Measurements from ENCODE around the gene NELL1.
"Not testable (repeated sequence)": the region's sequence is repeated elsewhere in the genome, so short reads cannot be mapped to it uniquely, and the experiment has no call there.

The NELL1 gene

DNA sequence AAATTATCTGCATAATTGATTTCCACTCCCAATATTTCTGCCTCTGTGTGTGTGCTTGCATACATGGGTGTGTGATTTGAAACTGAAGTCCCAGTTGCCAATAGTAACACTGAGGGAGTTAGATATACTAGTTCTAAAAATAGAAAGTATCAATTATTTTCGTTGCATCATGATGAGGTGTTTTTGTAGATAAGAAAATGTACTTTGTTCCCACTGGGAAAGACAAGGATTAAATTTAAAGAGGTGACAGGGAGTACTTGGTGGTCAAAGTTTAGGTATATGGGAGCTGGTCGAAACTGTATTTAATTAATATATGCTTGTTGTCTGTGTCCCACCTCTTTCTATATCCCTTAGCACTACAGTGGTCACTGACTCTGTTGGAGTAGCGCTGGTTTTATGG is 444.5 kb downstream of the NELL1 start:
- no peak overlapping the region for H3K27ac Mint-ChIP-seq
- H3K27me3 Mint-ChIP-seq, result no peaks in the 10 kb centered on the region
- no peak for DNase-seq (ENCODE audit: low spot score in 2 of 2)
- ATAC-seq (ENCODE audit: low read depth), result no peak
- H3K9me3 Mint-ChIP-seq, result peaks cover 3% of the 10 kb centered on the region
- no peaks in the 10 kb centered on the region for H3K4me1 Mint-ChIP-seq
- no peaks in the 10 kb centered on the region for H3K36me3 Mint-ChIP-seq
- H3K4me3 Mint-ChIP-seq, result no peak overlapping the region

DNA sequence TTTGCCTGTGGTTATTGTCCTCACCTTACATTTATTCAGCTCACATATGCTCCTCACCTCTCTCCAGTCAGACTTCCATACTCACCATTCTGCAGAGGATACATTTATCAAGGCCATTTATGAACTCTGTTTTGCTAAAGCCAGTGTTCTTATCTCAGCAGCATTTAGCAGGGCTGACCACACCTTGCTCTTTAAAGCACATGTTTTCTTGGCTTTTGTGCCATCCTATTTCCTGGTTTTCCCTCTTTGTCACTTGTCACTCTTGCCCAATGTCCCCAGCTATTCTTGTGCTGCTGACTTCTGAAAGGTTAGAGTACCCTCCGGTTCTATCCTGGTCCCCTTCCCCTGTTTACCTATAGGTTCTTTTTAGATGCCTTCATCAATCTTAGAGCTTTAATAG is 446.6 kb downstream of the NELL1 start:
- no peak overlapping the region for H3K4me3 Mint-ChIP-seq
- ATAC-seq (ENCODE audit: low read depth), result no peak

DNA sequence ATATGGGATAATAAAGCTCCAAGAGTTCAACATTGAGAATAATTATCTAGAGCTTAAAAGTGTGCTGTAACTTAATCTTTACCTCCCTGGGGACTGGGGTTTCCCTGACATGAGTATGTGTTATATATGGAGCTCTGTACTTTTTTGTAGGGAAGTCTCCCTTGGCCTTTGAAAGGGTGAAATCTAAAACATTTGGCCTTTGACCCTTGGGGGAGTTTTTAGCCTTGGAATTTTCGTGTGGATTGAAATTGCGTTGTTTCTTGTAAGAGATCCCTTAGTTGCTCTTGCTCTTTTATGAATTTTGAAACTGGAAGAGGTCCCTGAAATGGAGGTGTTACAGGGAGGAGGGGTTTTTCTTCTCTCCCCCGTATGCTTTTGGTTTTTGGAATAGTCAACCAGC is 450.0 kb downstream of the NELL1 start:
- no peak overlapping the region for H3K4me3 Mint-ChIP-seq
- no peaks in the 10 kb centered on the region for H3K4me1 Mint-ChIP-seq
- peaks cover 5% of the 10 kb centered on the region for H3K9me3 Mint-ChIP-seq
- no peak for DNase-seq (ENCODE audit: low spot score in 2 of 2)
- H3K27ac Mint-ChIP-seq, result no peak overlapping the region
- no peaks in the 10 kb centered on the region for H3K36me3 Mint-ChIP-seq
- H3K27me3 Mint-ChIP-seq, result no peaks in the 10 kb centered on the region
- no peak for ATAC-seq (ENCODE audit: low read depth)

More for the DNA sequence above, 446.6 kb downstream of the NELL1 start:
- H3K36me3 Mint-ChIP-seq, result no peaks in the 10 kb centered on the region
- H3K4me1 Mint-ChIP-seq, result no peaks in the 10 kb centered on the region
- no peak overlapping the region for H3K27ac Mint-ChIP-seq
- no peak for DNase-seq (ENCODE audit: low spot score in 2 of 2)
- no peaks in the 10 kb centered on the region for H3K27me3 Mint-ChIP-seq
- H3K9me3 Mint-ChIP-seq, result peaks cover 5% of the 10 kb centered on the region

DNA sequence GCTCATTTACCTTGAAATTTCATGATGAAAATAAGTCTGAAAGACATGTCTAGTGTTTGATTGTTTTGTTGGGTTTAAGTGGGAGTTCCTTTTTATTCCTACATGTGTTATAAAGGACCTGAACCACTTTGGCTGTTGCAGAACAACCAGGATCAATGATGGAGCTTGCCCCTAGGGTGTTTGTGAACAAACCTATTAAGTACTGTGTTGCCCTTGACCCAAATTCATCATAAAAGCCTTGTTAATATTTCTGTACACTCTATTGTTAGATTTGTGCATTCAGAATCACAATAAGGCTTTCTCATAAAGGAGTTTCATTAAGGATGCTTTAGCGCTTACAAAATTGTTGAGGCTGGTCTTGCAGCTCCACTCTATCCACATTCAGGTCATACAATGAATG is 452.6 kb downstream of the NELL1 start:
- Mint-ChIP-seq H3K9me3 (peaks cover 4% of the 10 kb centered on the region), H3K27ac (no peak overlapping the region), H3K36me3 (no peaks in the 10 kb centered on the region), H3K4me1 (no peaks in the 10 kb centered on the region), H3K27me3 (no peaks in the 10 kb centered on the region), H3K4me3 (no peak overlapping the region)
- ATAC-seq (ENCODE audit: low read depth), result no peak
- no peak for DNase-seq (ENCODE audit: low spot score in 2 of 2)

DNA sequence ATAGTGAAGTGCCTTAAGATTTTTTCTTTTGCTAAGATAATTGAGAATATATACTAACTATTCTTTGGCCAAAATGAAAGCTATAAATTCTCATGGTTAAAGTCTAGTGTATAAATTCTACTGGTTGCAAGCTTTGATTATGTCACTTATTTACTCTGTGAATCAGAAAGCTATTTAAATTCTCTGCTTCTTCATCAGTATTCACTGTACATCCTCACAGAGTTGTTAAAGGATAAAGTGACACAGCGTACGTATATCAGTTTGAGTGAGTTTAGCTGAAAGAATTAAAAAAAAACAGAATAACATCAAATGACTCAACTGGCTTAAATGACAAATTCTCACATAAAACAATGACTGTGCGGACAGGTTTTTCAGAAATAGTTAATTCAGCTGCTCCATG is 453.1 kb downstream of the NELL1 start:
- Mint-ChIP-seq H3K4me1 (no peaks in the 10 kb centered on the region), H3K36me3 (no peaks in the 10 kb centered on the region), H3K27ac (no peak overlapping the region), H3K9me3 (peaks cover 5% of the 10 kb centered on the region), H3K27me3 (no peaks in the 10 kb centered on the region), H3K4me3 (no peak overlapping the region)
- no peak for DNase-seq (ENCODE audit: low spot score in 2 of 2)
- no peak for ATAC-seq (ENCODE audit: low read depth)

DNA sequence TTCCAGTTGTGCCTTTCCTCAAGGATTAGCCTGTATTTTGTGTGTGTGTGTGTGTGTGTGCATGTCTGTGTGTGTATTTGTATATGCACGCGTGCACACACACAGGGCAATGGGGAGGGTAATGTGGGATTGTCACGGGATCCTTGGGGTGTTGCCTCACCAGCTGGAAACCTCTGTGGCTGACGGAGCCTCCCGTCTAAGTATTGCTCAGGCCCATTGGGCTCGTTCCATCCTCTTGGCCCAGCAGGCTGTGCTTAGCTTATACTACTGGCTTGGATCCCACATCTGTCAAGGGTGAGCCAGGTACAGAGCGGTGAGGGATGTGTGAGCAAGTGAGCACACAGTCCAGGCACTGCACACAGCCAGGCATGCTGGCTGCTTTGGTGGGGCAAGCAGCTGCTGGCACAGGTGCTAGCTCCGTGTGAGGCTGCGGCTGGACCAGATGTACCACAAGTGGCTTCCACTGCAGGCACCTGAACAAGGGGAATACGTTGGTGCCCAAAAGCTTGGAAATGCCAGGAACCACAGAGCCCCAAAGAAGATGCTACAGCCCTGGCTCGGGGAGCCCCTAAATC is 462.8 kb downstream of the NELL1 start:
- peaks cover 7% of the 10 kb centered on the region for H3K9me3 Mint-ChIP-seq
- no peak overlapping the region for H3K27ac Mint-ChIP-seq
- H3K27me3 Mint-ChIP-seq, result no peaks in the 10 kb centered on the region
- no peaks in the 10 kb centered on the region for H3K4me1 Mint-ChIP-seq
- no peak for DNase-seq (ENCODE audit: low spot score in 2 of 2)
- H3K36me3 Mint-ChIP-seq, result no peaks in the 10 kb centered on the region
- H3K4me3 Mint-ChIP-seq, result no peak overlapping the region
- ATAC-seq (ENCODE audit: low read depth), result no peak

DNA sequence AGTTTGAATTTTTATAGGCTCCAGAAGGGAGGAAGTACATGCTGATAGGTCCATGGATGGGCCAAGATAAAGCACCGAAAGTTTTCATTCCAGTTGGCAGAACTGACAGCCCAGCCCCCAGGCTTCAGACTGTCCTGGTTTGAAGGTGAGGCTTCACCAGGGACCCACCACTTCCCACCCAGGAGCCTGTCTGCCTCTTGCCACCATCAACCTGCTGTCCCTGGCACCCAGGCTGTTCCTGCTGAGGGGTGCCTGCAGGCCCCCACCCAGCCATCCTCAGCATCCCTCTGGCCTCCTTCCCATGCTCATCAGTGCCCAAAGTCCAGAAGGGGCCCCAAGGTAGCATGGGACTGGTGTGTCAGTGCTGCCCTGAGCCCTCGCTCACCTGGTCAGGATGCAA is 463.9 kb downstream of the NELL1 start:
- Mint-ChIP-seq H3K4me1 (no peaks in the 10 kb centered on the region), H3K4me3 (no peak overlapping the region), H3K36me3 (no peaks in the 10 kb centered on the region), H3K9me3 (peaks cover 4% of the 10 kb centered on the region), H3K27ac (no peak overlapping the region), H3K27me3 (no peaks in the 10 kb centered on the region)
- no peak for DNase-seq (ENCODE audit: low spot score in 2 of 2)
- no peak for ATAC-seq (ENCODE audit: low read depth)

DNA sequence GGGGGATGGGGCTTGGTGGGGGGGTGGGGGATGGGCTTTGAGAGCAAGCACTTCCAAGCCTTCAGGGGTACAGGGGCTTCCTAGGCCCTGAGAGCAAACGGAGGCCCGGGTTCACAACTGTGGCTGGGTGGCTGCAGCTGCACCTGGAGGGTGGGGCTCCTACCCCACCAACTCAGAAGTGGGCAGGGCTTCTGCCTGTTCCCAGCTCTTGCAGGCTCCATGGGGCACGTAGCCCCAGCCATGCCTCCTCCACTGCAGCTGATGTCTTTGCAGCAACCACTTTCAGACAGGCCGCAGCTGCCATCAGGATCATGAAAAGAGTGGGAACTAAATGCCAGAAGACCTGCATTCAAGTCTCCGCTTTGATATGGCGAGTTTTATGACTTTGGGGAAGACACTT is 464.3 kb downstream of the NELL1 start:
- H3K9me3 Mint-ChIP-seq, result peaks cover 4% of the 10 kb centered on the region
- H3K27ac Mint-ChIP-seq, result no peak overlapping the region
- no peaks in the 10 kb centered on the region for H3K36me3 Mint-ChIP-seq
- no peak for ATAC-seq (ENCODE audit: low read depth)
- H3K4me3 Mint-ChIP-seq, result no peak overlapping the region
- H3K4me1 Mint-ChIP-seq, result no peaks in the 10 kb centered on the region
- no peaks in the 10 kb centered on the region for H3K27me3 Mint-ChIP-seq
- DNase-seq (ENCODE audit: low spot score in 2 of 2), result no peak

DNA sequence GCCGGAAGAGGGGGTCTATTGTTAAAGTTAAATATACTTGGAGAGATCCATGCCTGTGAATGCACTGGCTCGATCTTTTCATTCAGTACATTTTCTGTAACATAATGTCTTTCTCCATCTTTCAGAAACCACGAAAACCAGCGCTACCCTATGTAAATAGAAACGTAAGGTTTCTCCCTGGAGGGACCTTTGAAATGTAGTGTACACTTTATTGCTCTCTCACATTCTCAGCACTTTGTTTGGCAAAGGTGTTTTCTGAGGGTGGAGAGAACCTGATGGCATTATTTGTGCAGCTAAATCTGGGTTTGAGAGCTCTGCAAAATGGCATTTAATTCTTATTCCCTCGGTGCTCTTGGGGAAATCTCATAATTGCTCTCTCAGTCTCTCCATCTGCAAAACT is 468.4 kb downstream of the NELL1 start:
- ATAC-seq (ENCODE audit: low read depth) (no peak), DNase-seq (ENCODE audit: low spot score in 2 of 2) (no peak)
- Mint-ChIP-seq H3K4me3 (no peak overlapping the region), H3K36me3 (no peaks in the 10 kb centered on the region), H3K4me1 (no peaks in the 10 kb centered on the region), H3K27ac (no peak overlapping the region), H3K9me3 (peaks cover 4% of the 10 kb centered on the region), H3K27me3 (no peaks in the 10 kb centered on the region)

DNA sequence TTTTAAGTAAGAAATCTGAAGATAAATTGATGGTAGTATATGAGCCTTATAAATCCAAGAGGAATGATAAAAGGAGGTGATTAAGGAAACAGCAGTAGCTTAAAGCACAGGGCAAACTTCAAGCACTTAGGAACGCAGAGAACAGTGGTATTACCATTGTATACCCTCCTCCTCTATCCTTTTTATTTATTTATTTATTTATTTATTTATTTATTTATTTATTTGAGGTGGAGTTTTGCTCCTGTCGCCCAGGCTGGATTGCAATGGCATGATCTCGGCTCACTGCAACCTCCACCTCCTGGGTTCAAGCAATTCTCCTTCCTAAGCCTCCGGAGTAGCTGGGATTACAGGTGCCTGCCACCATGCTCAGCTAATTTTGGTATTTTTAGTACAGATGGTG is 472.2 kb downstream of the NELL1 start:
- H3K27me3 Mint-ChIP-seq; H3K4me1 Mint-ChIP-seq; H3K36me3 Mint-ChIP-seq; H3K4me3 Mint-ChIP-seq; H3K27ac Mint-ChIP-seq; DNase-seq (ENCODE audit: low spot score in 2 of 2); H3K9me3 Mint-ChIP-seq; ATAC-seq (ENCODE audit: low read depth): not testable (repeated sequence)

DNA sequence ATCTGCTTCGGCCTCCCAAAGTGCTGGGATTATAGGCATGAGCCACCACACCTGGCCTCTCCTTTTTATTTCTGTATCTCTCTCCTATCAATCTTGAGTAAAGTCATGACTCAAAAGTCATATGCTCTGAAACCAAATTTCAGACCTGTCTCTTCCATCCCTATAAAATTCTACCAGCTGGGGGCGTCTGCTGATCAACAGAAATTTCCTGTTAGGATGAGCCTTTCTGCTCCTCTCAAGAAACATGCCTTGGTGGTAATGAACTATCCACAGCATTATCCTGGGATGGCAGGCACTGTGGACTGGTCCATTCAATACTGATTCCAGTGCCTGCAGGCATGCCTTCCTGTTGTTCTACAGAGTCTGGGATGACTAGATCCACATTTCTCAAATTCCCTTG is 472.6 kb downstream of the NELL1 start:
- Mint-ChIP-seq H3K4me3 (no peak overlapping the region), H3K27ac (no peak overlapping the region), H3K36me3 (no peaks in the 10 kb centered on the region), H3K9me3 (peaks cover 5% of the 10 kb centered on the region), H3K27me3 (no peaks in the 10 kb centered on the region), H3K4me1 (no peaks in the 10 kb centered on the region)
- ATAC-seq (ENCODE audit: low read depth) (no peak), DNase-seq (ENCODE audit: low spot score in 2 of 2) (no peak)

DNA sequence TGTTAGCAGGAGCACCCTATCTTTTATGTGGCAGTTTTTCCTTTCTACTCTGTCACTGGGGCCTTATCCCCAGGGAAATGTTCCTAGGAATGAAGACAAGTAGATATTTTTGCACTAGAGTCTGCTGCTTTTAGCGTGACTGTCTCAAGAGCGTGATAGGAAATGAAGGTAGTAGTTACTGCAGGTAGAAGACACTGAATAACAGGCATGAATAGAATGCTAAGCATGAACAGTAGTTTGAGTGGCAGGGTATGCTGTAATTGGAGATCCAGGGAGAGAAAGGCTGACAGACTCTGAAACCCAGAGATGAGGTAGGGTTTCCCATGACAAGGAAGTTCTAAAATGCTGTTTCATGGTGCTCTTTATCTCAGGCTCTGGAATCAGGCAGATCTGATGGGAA is 475.1 kb downstream of the NELL1 start:
- no peak overlapping the region for H3K27ac Mint-ChIP-seq
- ATAC-seq (ENCODE audit: low read depth) (no peak), DNase-seq (ENCODE audit: low spot score in 2 of 2) (no peak)
- no peaks in the 10 kb centered on the region for H3K4me1 Mint-ChIP-seq
- no peak overlapping the region for H3K4me3 Mint-ChIP-seq
- no peaks in the 10 kb centered on the region for H3K36me3 Mint-ChIP-seq
- H3K9me3 Mint-ChIP-seq, result peaks cover 5% of the 10 kb centered on the region
- no peaks in the 10 kb centered on the region for H3K27me3 Mint-ChIP-seq

DNA sequence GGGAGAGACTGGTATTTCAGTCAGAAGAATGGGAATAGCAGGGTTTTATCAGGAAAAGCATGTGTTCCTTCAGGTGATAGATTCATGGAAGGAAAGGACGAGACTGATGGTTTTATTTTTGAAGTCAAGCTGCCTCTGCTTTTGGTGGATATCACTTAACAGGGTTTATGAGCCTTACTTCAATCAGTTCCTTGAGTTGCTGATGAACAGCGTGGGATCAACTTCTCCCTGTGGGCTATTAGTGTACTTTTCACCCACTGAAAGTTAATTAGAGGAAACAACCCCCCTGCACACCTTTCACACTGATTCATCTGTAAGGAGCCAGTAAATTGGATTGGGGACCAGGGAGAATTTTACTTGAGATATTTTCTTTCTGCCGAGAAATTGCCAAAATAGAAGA is 479.0 kb downstream of the NELL1 start:
- Mint-ChIP-seq H3K4me3 (no peak overlapping the region), H3K4me1 (no peaks in the 10 kb centered on the region), H3K36me3 (no peaks in the 10 kb centered on the region), H3K27ac (no peak overlapping the region), H3K9me3 (peaks cover 5% of the 10 kb centered on the region), H3K27me3 (no peaks in the 10 kb centered on the region)
- ATAC-seq (ENCODE audit: low read depth) (no peak), DNase-seq (ENCODE audit: low spot score in 2 of 2) (no peak)

DNA sequence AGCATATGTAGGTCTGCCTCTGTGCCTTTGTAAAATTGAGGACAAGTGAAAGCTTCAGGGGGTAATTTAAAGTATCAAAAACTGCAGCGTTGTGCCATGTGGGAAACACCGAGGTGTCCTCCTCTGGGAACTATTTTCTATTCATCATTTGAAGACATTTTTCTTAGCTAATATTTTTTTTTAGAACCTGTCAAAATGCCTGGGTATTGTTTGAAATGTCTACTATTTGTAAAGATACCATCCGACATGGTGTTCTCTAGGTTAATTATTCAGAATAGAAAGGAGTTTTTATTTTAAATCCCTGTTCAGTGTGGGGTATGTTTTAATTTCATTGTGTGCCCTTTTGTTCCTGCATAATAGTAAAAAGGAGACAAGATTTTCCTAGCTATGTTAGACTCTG is 490.8 kb downstream of the NELL1 start:
- Mint-ChIP-seq H3K9me3 (peaks cover 4% of the 10 kb centered on the region), H3K27me3 (no peaks in the 10 kb centered on the region), H3K4me1 (no peaks in the 10 kb centered on the region), H3K4me3 (no peak overlapping the region), H3K36me3 (no peaks in the 10 kb centered on the region), H3K27ac (no peak overlapping the region)
- DNase-seq (ENCODE audit: low spot score in 2 of 2) (no peak), ATAC-seq (ENCODE audit: low read depth) (no peak)

DNA sequence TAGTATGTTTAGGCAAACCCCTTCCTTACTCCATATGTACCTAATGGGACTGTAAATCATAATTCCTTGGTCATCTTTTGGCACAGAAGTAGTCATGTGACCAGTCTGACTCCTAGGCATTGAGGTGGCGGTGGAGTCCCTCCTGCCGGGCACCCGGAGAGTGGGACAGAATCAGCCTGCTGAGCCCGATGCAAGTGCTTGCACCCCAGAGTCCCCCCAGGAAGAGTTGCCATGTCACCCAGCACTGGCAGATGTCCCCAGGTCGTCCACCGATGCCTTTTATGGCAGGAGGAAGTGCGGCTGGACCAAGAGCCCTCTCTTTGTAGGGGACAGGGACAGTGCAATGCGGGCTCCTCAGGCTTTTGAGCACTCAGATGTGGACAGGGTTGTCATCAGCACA is 500.3 kb downstream of the NELL1 start:
- Mint-ChIP-seq H3K9me3 (peaks cover 2% of the 10 kb centered on the region), H3K27me3 (no peaks in the 10 kb centered on the region), H3K4me3 (no peak overlapping the region), H3K4me1 (no peaks in the 10 kb centered on the region), H3K27ac (no peak overlapping the region), H3K36me3 (no peaks in the 10 kb centered on the region)
- ATAC-seq (ENCODE audit: low read depth), result no peak
- no peak for DNase-seq (ENCODE audit: low spot score in 2 of 2)
